ACC112 (cell line): ENCODE results near the gene ATP11B.

Experiments used
- H2AFZ ChIP-seq: fragments of 200-600 bp; sonication (generic); one replicate; pipeline ENCODE4 v1.6.0; 2017; ENCODE audit warnings: antibody characterized with exemption, low read length; ENCODE audit not compliant: unreplicated experiment
- H3K27ac ChIP-seq: fragments of 200-600 bp; sonication (generic); 2 replicates; pipeline ENCODE4 v1.5.1; 2014; ENCODE audit warnings: low read depth, mild to moderate bottlenecking, antibody characterized with exemption, low read length, moderate library complexity
- H3K27me3 ChIP-seq: fragments of 200-600 bp; sonication (generic); 2 replicates; pipeline ENCODE4 v1.6.1; 2014; ENCODE audit warnings: mild to moderate bottlenecking, antibody characterized with exemption, low read length, moderate library complexity, mixed read lengths; ENCODE audit not compliant: insufficient read depth
- H3K36me3 ChIP-seq: fragments of 200-600 bp; sonication (generic); 2 replicates; pipeline ENCODE4 v1.6.1; 2016; ENCODE audit warnings: mild to moderate bottlenecking, antibody characterized with exemption, low read length, moderate library complexity, mixed read lengths; ENCODE audit not compliant: insufficient read depth
- H3K4me1 ChIP-seq: fragments of 200-600 bp; sonication (generic); one replicate; pipeline ENCODE4 v1.6.1; 2016; ENCODE audit warnings: low read length, mixed read lengths; ENCODE audit not compliant: insufficient read depth, unreplicated experiment, control insufficient read depth
- H3K4me3 ChIP-seq: fragments of 200-600 bp; sonication (generic); 2 replicates; pipeline ENCODE4 v1.5.1; 2014; ENCODE audit warnings: mild to moderate bottlenecking, low read depth, low read length
- H3K79me2 ChIP-seq: fragments of 200-600 bp; sonication (generic); one replicate; pipeline ENCODE4 v1.6.0; 2016; ENCODE audit warnings: low read length; ENCODE audit not compliant: control insufficient read depth, unreplicated experiment, insufficient read depth

The ATP11B gene

DNA sequence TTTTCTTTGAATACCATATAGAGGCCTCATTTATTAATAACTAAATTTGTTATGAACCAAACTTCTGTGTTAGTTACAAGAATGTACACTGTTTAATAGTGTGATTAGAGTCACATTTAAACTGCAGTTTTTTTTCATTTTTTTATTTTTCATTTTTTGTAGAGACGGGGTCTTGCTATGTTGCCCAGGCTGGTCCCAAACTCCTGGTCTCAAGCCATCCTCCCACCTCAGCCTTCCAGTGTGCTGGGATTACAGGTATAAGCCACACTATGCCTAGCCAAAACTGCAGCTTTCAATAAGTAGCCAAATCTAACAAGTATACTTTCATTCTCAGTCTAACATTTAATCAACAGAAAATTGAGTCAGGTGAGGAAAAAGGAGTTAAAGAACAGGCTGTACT, 10.2 kb upstream of the ATP11B start:
- H2AFZ ChIP-seq: peak overlapping the region; percentile 7

DNA sequence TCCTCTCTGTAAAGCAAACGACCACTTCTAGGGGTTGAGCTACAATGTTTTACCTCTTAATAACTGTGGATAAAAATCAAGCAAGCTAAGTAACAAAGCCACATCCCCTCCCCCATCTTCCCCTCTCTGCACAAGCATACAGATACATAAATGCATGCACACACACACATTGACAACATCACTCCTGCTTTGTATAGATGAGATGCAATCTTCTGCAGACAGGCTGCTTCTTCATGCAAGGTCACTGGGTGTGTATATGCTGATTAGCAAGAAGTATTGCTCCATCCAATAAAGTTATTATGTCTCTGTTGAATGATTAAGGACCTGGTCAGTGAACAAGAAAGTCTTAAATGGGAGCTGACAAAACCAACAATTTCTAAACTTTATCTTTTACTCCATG, 8.8 kb upstream of the ATP11B start:
- H3K36me3 ChIP-seq: no peaks in the 10 kb centered on the region
- H3K4me3 ChIP-seq: no peak overlapping the region
- H3K27ac ChIP-seq: no peak overlapping the region
- H3K4me1 ChIP-seq: peaks cover 10% of the 10 kb centered on the region
- no peaks in the 10 kb centered on the region for H3K27me3 ChIP-seq
- H3K79me2 ChIP-seq: no peaks in the 10 kb centered on the region
- no peak overlapping the region for H2AFZ ChIP-seq

More for the DNA sequence above, 10.2 kb upstream of the ATP11B start:
- H3K36me3 ChIP-seq: no peaks in the 10 kb centered on the region
- H3K4me3 ChIP-seq: no peak overlapping the region
- H3K4me1 ChIP-seq: peaks cover 3% of the 10 kb centered on the region
- no peak overlapping the region for H3K27ac ChIP-seq
- H3K27me3 ChIP-seq: no peaks in the 10 kb centered on the region
- no peaks in the 10 kb centered on the region for H3K79me2 ChIP-seq

DNA sequence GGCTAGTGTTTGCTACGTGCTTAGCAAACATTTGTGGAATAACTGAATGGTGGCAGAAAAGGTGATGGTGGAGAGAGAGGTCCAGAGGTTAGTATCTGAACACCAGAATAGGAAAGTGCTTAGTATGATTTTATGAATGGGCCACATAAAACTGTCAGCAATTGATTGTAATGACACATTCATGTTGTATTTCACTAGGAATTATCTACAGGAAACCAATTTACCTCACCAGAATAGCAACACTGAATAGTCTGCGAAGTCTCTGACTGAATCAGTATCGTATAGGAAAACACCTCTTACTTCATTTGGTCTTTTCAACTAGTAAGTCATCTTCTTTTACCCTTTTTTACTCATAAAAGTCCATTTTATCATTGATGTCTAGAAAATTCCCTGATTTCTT, 8.2 kb upstream of the ATP11B start:
- Histone ChIP-seq H3K36me3 (no peaks in the 10 kb centered on the region), H3K27me3 (no peaks in the 10 kb centered on the region), H3K27ac (no peak overlapping the region), H3K79me2 (no peaks in the 10 kb centered on the region), H2AFZ (no peak overlapping the region), H3K4me1 (peaks cover 13% of the 10 kb centered on the region), H3K4me3 (no peak overlapping the region)

DNA sequence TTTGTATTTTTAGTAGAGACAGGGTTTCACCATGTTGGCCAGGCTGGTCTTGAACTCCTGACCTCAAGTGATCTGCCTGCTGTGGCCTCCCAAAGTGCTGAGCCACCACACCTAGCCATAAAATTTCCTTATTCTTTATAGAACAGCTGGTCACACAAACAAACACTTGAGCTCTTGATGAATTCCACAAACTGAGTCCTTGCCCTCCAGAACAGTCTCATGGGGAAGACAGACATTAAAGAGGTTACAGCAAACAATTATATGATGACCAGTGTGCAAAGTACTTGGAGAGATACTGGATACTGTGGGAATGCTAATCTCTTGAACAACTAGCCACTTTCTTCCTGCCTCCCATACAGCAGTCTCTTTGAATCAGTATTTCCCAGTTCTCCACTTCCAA, 7.5 kb upstream of the ATP11B start:
- no peak overlapping the region for H2AFZ ChIP-seq
- no peaks in the 10 kb centered on the region for H3K36me3 ChIP-seq
- no peak overlapping the region for H3K4me3 ChIP-seq
- H3K27ac ChIP-seq: no peak overlapping the region
- H3K79me2 ChIP-seq: no peaks in the 10 kb centered on the region
- peaks cover 13% of the 10 kb centered on the region for H3K4me1 ChIP-seq
- no peaks in the 10 kb centered on the region for H3K27me3 ChIP-seq

DNA sequence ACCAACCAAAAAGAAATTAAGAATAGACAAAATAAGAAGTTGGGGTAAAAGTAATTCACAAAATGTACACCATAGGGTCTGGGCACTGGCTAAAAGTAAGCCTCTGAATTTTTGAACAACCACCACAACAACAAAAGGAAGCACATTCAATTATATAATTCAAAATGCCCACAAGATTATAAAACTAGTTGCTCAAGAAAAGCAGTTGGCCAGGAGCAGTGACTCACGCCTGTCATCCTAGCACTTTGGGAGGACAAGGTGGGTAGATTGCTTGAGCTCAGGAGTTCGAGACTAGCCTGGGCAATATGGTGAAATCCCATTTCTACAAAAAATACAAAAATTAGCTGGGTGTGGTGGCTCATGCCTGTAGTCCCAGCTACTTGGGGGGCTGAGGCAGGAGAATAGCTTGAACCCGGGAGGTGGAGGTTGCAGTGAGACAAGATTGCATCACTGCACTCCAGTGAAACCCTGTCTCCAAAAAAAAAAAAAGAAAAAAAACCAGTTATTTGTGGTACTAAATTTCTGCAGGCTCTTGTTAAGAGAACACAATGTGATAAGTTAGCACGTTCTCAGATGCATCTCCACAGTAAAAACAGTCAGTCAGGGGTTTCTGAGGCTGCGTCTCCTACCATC, 6.6 kb upstream of the ATP11B start:
- Histone ChIP-seq H3K4me3 (no peak overlapping the region), H3K79me2 (no peaks in the 10 kb centered on the region), H3K27me3 (no peaks in the 10 kb centered on the region), H2AFZ (no peak overlapping the region), H3K27ac (no peak overlapping the region), H3K36me3 (no peaks in the 10 kb centered on the region), H3K4me1 (peaks cover 13% of the 10 kb centered on the region)

DNA sequence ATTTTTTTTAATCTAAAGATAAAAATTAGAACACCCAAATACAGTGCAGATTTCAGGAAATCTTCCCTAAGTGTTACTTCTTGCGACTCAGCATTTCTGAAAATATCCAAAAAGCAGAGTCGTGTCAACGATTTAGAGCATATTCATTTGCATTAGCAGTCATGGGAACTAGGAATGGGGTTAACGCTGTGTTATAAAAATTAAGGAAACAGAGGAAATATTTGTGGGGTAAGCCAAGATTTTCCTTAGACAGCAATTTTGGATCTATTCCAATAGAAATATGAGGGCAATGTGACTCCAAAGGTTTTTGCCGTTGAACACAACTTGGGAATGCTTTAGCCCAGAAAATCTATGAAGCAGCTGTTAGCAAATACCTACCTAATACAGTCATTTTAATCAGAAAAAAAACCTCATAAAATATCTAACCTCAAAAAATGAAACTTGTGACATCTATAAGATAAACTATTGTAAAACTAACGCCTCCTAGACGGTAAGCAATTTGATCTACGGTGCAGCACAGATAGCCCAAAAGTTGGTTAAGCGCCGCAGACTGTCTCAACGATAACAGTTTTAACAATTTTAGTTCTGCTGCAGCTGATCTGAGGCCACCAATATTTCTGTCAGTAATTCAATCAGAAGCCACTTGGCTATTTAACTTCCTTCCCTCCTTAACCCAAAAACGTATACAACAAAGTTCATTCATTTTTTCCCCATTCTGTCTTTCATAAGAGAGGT, 5.8 kb upstream of the ATP11B start:
- Histone ChIP-seq H3K27ac (no peak overlapping the region), H3K36me3 (no peaks in the 10 kb centered on the region), H3K79me2 (no peaks in the 10 kb centered on the region), H3K4me1 (peaks cover 13% of the 10 kb centered on the region), H2AFZ (no peak overlapping the region), H3K27me3 (no peaks in the 10 kb centered on the region), H3K4me3 (no peak overlapping the region)

GRCh38 chr3:182789371-182789770, 3.9 kb upstream of the ATP11B start:
- H3K27me3 ChIP-seq: no peaks in the 10 kb centered on the region
- H3K4me1 ChIP-seq: peaks cover 13% of the 10 kb centered on the region

GRCh38 chr3:182790612-182791011, 2.7 kb upstream of the ATP11B start:
- no peaks in the 10 kb centered on the region for H3K36me3 ChIP-seq
- no peaks in the 10 kb centered on the region for H3K27me3 ChIP-seq
- peaks cover 22% of the 10 kb centered on the region for H3K79me2 ChIP-seq
- no peak overlapping the region for H3K27ac ChIP-seq
- no peak overlapping the region for H2AFZ ChIP-seq
- H3K4me3 ChIP-seq: no peak overlapping the region
- H3K4me1 ChIP-seq: peaks cover 18% of the 10 kb centered on the region

More at GRCh38 chr3:182789371-182789770, 3.9 kb upstream of the ATP11B start:
- peaks cover 10% of the 10 kb centered on the region for H3K79me2 ChIP-seq
- no peak overlapping the region for H3K4me3 ChIP-seq
- no peaks in the 10 kb centered on the region for H3K36me3 ChIP-seq
- no peak overlapping the region for H3K27ac ChIP-seq
- H2AFZ ChIP-seq: peak overlapping the region; percentile 55

GRCh38 chr3:182793663-182794454, 555 bp downstream of the ATP11B start:
- Histone ChIP-seq H3K4me1 (peaks cover 19% of the 10 kb centered on the region), H3K4me3 (peak overlapping the region; percentile 96), H3K27ac (peak overlapping the region; percentile 65), H3K79me2 (peaks cover 52% of the 10 kb centered on the region), H3K36me3 (no peaks in the 10 kb centered on the region), H2AFZ (peak overlapping the region; percentile 90), H3K27me3 (no peaks in the 10 kb centered on the region)

DNA sequence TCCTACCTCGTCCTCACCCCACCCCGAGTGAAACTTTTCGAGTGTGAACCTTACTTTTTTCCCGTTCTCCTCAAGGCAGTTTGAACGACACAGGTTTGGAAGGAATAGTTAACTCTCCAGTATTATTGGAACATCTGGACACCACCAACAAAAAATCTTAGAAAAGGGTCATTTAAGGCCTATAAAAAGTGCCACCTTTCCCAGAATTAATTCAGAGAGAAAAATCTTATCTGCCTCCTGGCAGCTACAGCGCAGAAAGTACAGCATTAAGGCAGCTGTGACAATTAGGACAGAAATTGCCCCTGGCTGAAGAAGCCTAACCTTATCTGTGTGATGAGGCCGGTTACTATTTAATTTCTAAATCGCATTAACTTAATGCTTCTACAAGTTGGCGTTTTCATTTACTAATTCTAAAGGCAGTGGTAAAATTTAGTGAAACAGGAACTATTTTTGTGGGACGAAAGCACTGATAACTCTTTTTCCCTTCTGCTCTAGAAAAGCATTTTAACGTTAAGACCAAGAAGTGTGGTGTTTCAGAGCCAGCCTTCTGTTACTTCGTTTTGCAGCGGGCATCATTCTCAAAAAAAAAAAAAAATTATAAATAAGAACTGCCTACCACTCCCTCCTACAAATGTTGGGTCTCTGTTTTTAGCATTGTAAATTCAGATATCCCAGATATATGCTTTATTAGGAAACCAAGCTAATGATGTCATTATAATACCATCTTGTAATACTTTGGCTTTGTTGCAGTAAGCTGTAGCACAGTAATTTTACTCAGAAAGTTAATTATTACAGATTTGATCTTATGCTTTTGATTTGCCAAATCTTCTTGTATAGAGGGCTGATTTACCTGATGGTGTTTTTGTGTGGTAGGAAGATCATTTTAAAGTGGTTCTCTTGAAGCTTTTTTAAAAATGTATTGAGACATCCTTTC, 1.4 kb downstream of the ATP11B start:
- H3K4me1 ChIP-seq: peaks cover 11% of the 10 kb centered on the region
- peaks cover 57% of the 10 kb centered on the region for H3K79me2 ChIP-seq
- H3K27ac ChIP-seq: peak overlapping the region; percentile 65
- peak overlapping the region; percentile 96 for H3K4me3 ChIP-seq
- H2AFZ ChIP-seq: peak overlapping the region; percentile 90
- no peaks in the 10 kb centered on the region for H3K27me3 ChIP-seq
- no peaks in the 10 kb centered on the region for H3K36me3 ChIP-seq
